ENCODE data around the gene OSBPL8. TPM values are rescaled to one million over a fixed set of nuclear protein-coding genes. Genes with fewer than 3 reads are reported as not detected.
A peak's percentile ranks its signal among the peaks of the same experiment; 100 is the strongest.
"Not testable (repeated sequence)": the region's sequence is repeated elsewhere in the genome, so short reads cannot be mapped to it uniquely, and the experiment has no call there.

The OSBPL8 gene
- total RNA-seq, 1 experiment from 2014 or later = 21.2 TPM

- DNase-seq (ENCODE audit: low spot score) = not testable (repeated sequence)
Measured at GRCh38 chr12:76364131-76364530, 195.4 kb downstream of the OSBPL8 start.

- DNase-seq (ENCODE audit: low spot score) = no peak
Measured at GRCh38 chr12:76360316-76360715, 199.3 kb downstream of the OSBPL8 start.

- DNase-seq (ENCODE audit: low spot score) = no peak
Measured at GRCh38 chr12:76356071-76356470, 203.5 kb downstream of the OSBPL8 start.

- DNase-seq (ENCODE audit: low spot score) = peak; percentile 82
Measured at GRCh38 chr12:76348079-76348901, 211.3 kb downstream of the OSBPL8 start, which contains the start of gene BBS10. TSS of gene BBS10 (minus strand) at chr12:76348415. CDS start at chr12:76348358, 57 bp downstream.

- DNase-seq (ENCODE audit: low spot score) = peak; percentile 49
Measured at GRCh38 chr12:76346798-76347420, 212.7 kb downstream of the OSBPL8 start.

GRCh38 chr12:76346236-76346635, 213.3 kb downstream of the OSBPL8 start:
- no peak for DNase-seq (ENCODE audit: low spot score)

GRCh38 chr12:76345569-76345968, 214.0 kb downstream of the OSBPL8 start:
- no peak for DNase-seq (ENCODE audit: low spot score)

- no peak for DNase-seq (ENCODE audit: low spot score)
Measured at GRCh38 chr12:76341436-76342030, 218.0 kb downstream of the OSBPL8 start.

- peak; percentile 27 for DNase-seq (ENCODE audit: low spot score)
Measured at GRCh38 chr12:76340680-76341435, 218.7 kb downstream of the OSBPL8 start.

GRCh38 chr12:76337583-76337982, 222.0 kb downstream of the OSBPL8 start:
- no peak for DNase-seq (ENCODE audit: low spot score)

GRCh38 chr12:76332606-76333005, 227.0 kb downstream of the OSBPL8 start:
- DNase-seq (ENCODE audit: low spot score) = no peak

GRCh38 chr12:76329606-76330005, 230.0 kb downstream of the OSBPL8 start:
- DNase-seq (ENCODE audit: low spot score) = no peak

- no peak for DNase-seq (ENCODE audit: low spot score)
Measured at GRCh38 chr12:76329159-76329558, 230.4 kb downstream of the OSBPL8 start.

- DNase-seq (ENCODE audit: low spot score) = not testable (repeated sequence)
Measured at GRCh38 chr12:76319595-76320319, 239.8 kb downstream of the OSBPL8 start.

GRCh38 chr12:76318773-76319594, 240.6 kb downstream of the OSBPL8 start:
- DNase-seq (ENCODE audit: low spot score) = no peak

- no peak for DNase-seq (ENCODE audit: low spot score)
Measured at GRCh38 chr12:76317976-76318375, 241.6 kb downstream of the OSBPL8 start.

GRCh38 chr12:76316468-76316867, 243.1 kb downstream of the OSBPL8 start:
- no peak for DNase-seq (ENCODE audit: low spot score)

- no peak for DNase-seq (ENCODE audit: low spot score)
Measured at GRCh38 chr12:76313299-76313698, 246.3 kb downstream of the OSBPL8 start.

GRCh38 chr12:76312315-76312714, 247.3 kb downstream of the OSBPL8 start:
- no peak for DNase-seq (ENCODE audit: low spot score)

GRCh38 chr12:76311796-76312195, 247.8 kb downstream of the OSBPL8 start:
- no peak for DNase-seq (ENCODE audit: low spot score)

Measured in H4 (cell line).